ENCODE data around the gene COX6A2. TPM values are rescaled to one million over a fixed set of nuclear protein-coding genes. Genes with fewer than 3 reads are reported as not detected.

Gene COX6A2
- total and polyA plus RNA-seq, 2 experiments from 2014 or later, result 6.0 TPM; not detected in 1

GRCh38 chr16:31464348-31464769, 36.2 kb upstream of the COX6A2 start:
- Histone ChIP-seq H3F3A (replicated peaks; ENCODE audit: low read depth) (peaks cover 4% of the 10 kb centered on the region; the same call in 1 of the 2 replicates), H4K20me1 (replicated peaks; ENCODE audit: insufficient read depth) (no peaks in the 10 kb centered on the region; the same call in 1 of the 2 replicates), H3K27me3 (ENCODE audit: insufficient read depth) (no peaks in the 10 kb centered on the region), H3K79me2 (replicated peaks; ENCODE audit: insufficient read depth) (no peaks in the 10 kb centered on the region), H3K4me2 (no peak overlapping the region), H3K4me3 (no peak overlapping the region), H2AFZ (no peak overlapping the region), H3K4me1 (ENCODE audit: insufficient read depth) (no peaks in the 10 kb centered on the region), H3K9me2 (ENCODE audit: insufficient read depth) (no peaks in the 10 kb centered on the region), H3K36me3 (ENCODE audit: insufficient read depth) (no peaks in the 10 kb centered on the region; the same call in 1 of the 2 replicates), H3K27ac (ENCODE audit: low read depth) (no peak overlapping the region)
- H3K27ac Mint-ChIP-seq, result no peak overlapping the region
- H3K27me3 Mint-ChIP-seq (ENCODE audit: insufficient read depth, low read depth, poor library complexity), result peaks cover 2% of the 10 kb centered on the region
- peaks cover 3% of the 10 kb centered on the region for H3K4me1 Mint-ChIP-seq
- no peaks in the 10 kb centered on the region; the same call in 2 of the 3 replicates for H3K9me3 Mint-ChIP-seq
- no peak for TF ChIP-seq ZNF331 (CRISPR knock-in tag; IDR thresholded peaks at IDR 0.05; ENCODE audit: low read depth)
- TF ChIP-seq ZNF114 (CRISPR knock-in tag; IDR thresholded peaks at IDR 0.05), result no peak
- TF ChIP-seq REST (IDR thresholded peaks at IDR 0.05; ENCODE audit: unreplicated experiment), result no peak
- H3K36me3 Mint-ChIP-seq (ENCODE audit: low read depth), result peaks cover 29% of the 10 kb centered on the region
- ATAC-seq (no peak), DNase-seq (ENCODE audit: low spot score) (no peak)
- H3K4me3 Mint-ChIP-seq, result no peak overlapping the region

DNA sequence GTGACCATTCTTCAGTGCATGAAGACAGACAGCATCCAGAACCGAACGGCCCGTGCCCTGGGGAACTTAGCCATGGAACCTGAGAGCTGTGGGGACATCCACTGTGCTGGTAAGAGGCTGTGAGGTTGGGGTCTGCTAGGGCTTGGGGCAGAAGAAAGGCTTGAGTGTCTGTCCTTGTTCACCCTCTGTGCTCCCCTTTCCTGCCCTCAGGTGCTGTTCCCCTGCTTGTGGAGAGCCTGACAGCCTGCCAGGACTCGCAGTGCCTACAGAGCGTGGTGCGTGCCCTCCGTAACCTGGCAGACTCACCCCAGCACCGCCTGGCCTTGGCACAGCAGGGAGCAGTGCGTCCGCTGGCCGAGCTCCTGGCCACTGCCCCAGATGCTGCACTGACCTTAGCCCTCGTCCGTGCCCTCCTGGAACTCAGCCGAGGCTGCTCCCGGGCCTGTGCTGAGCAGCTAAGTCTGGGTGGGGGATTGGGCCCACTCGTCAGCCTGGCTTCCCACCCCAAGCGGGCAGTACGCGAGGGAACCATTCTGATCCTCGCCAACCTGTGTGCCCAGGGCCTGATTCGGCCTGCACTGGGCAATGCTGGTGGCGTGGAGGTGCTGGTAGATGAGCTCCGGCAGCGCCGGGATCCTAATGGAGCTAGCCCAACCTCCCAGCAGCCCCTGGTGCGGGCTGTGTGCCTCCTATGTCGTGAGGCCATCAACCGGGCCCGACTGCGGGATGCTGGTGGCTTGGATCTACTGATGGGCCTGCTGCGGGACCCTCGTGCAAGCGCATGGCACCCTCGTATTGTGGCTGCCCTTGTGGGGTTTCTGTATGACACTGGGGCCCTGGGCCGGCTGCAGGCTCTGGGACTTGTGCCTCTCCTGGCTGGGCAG, 34.0 kb upstream of the COX6A2 start:
- H3K4me3 Mint-ChIP-seq, result no peak overlapping the region
- H3K4me3 ChIP-seq, result no peak overlapping the region
- H3F3A ChIP-seq (replicated peaks; ENCODE audit: low read depth), result peaks cover 4% of the 10 kb centered on the region; the same call in 1 of the 2 replicates
- peaks cover 9% of the 10 kb centered on the region for H3K79me2 ChIP-seq (replicated peaks; ENCODE audit: insufficient read depth)
- no peak overlapping the region for H2AFZ ChIP-seq
- no peak overlapping the region for H3K27ac Mint-ChIP-seq
- H3K36me3 ChIP-seq (ENCODE audit: insufficient read depth), result no peaks in the 10 kb centered on the region; the same call in 1 of the 2 replicates
- DNase-seq (ENCODE audit: low spot score) (no peak), ATAC-seq (no peak)
- H3K27me3 Mint-ChIP-seq (ENCODE audit: insufficient read depth, low read depth, poor library complexity), result peaks cover 2% of the 10 kb centered on the region
- TF ChIP-seq ZNF331 (CRISPR knock-in tag; IDR thresholded peaks at IDR 0.05; ENCODE audit: low read depth) (no peak), STAT1 (IDR thresholded peaks at IDR 0.05; ENCODE audit: unreplicated experiment) (no peak), NANOG (IDR thresholded peaks at IDR 0.05; ENCODE audit: borderline replicate concordance) (no peak), JUNB (IDR thresholded peaks at IDR 0.05; ENCODE audit: unreplicated experiment) (no peak), ZNF114 (CRISPR knock-in tag; IDR thresholded peaks at IDR 0.05) (no peak), ETS1 (IDR thresholded peaks at IDR 0.05) (no peak)
- TF ChIP-seq, protein P1, sequence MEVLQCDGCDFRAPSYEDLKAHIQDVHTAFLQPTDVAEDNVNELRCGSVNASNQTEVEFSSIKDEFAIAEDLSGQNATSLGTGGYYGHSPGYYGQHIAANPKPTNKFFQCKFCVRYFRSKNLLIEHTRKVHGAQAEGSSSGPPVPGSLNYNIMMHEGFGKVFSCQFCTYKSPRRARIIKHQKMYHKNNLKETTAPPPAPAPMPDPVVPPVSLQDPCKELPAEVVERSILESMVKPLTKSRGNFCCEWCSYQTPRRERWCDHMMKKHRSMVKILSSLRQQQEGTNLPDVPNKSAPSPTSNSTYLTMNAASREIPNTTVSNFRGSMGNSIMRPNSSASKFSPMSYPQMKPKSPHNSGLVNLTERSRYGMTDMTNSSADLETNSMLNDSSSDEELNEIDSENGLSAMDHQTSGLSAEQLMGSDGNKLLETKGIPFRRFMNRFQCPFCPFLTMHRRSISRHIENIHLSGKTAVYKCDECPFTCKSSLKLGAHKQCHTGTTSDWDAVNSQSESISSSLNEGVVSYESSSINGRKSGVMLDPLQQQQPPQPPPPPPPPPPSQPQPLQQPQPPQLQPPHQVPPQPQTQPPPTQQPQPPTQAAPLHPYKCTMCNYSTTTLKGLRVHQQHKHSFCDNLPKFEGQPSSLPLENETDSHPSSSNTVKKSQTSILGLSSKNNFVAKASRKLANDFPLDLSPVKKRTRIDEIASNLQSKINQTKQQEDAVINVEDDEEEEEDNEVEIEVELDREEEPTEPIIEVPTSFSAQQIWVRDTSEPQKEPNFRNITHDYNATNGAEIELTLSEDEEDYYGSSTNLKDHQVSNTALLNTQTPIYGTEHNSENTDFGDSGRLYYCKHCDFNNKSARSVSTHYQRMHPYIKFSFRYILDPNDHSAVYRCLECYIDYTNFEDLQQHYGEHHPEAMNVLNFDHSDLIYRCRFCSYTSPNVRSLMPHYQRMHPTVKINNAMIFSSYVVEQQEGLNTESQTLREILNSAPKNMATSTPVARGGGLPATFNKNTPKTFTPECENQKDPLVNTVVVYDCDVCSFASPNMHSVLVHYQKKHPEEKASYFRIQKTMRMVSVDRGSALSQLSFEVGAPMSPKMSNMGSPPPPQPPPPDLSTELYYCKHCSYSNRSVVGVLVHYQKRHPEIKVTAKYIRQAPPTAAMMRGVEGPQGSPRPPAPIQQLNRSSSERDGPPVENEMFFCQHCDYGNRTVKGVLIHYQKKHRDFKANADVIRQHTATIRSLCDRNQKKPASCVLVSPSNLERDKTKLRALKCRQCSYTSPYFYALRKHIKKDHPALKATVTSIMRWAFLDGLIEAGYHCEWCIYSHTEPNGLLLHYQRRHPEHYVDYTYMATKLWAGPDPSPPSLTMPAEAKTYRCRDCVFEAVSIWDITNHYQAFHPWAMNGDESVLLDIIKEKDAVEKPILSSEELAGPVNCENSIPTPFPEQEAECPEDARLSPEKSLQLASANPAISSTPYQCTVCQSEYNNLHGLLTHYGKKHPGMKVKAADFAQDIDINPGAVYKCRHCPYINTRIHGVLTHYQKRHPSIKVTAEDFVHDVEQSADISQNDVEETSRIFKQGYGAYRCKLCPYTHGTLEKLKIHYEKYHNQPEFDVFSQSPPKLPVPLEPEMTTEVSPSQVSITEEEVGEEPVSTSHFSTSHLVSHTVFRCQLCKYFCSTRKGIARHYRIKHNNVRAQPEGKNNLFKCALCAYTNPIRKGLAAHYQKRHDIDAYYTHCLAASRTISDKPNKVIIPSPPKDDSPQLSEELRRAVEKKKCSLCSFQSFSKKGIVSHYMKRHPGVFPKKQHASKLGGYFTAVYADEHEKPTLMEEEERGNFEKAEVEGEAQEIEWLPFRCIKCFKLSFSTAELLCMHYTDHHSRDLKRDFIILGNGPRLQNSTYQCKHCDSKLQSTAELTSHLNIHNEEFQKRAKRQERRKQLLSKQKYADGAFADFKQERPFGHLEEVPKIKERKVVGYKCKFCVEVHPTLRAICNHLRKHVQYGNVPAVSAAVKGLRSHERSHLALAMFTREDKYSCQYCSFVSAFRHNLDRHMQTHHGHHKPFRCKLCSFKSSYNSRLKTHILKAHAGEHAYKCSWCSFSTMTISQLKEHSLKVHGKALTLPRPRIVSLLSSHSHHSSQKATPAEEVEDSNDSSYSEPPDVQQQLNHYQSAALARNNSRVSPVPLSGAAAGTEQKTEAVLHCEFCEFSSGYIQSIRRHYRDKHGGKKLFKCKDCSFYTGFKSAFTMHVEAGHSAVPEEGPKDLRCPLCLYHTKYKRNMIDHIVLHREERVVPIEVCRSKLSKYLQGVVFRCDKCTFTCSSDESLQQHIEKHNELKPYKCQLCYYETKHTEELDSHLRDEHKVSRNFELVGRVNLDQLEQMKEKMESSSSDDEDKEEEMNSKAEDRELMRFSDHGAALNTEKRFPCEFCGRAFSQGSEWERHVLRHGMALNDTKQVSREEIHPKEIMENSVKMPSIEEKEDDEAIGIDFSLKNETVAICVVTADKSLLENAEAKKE (CRISPR knock-in tag; IDR thresholded peaks at IDR 0.05), result no peak
- H3K9me3 Mint-ChIP-seq, result peaks cover 4% of the 10 kb centered on the region; the same call in 2 of the 3 replicates
- H3K4me1 ChIP-seq (ENCODE audit: insufficient read depth), result peaks cover 8% of the 10 kb centered on the region; the same call in 1 of the 2 replicates
- no peak overlapping the region for H3K4me2 ChIP-seq
- H3K27me3 ChIP-seq (ENCODE audit: insufficient read depth), result no peaks in the 10 kb centered on the region
- H4K20me1 ChIP-seq (replicated peaks; ENCODE audit: insufficient read depth), result peaks cover 6% of the 10 kb centered on the region
- H3K36me3 Mint-ChIP-seq (ENCODE audit: low read depth), result peaks cover 31% of the 10 kb centered on the region
- H3K9me2 ChIP-seq (ENCODE audit: insufficient read depth), result no peaks in the 10 kb centered on the region
- H3K27ac ChIP-seq (ENCODE audit: low read depth), result no peak overlapping the region
- peaks cover 8% of the 10 kb centered on the region for H3K4me1 Mint-ChIP-seq

Measured in GM23338 (cell line).